Measurements from ENCODE around the gene KIAA1671.
A peak's percentile ranks its signal among the peaks of the same experiment; 100 is the strongest.

The KIAA1671 gene

DNA sequence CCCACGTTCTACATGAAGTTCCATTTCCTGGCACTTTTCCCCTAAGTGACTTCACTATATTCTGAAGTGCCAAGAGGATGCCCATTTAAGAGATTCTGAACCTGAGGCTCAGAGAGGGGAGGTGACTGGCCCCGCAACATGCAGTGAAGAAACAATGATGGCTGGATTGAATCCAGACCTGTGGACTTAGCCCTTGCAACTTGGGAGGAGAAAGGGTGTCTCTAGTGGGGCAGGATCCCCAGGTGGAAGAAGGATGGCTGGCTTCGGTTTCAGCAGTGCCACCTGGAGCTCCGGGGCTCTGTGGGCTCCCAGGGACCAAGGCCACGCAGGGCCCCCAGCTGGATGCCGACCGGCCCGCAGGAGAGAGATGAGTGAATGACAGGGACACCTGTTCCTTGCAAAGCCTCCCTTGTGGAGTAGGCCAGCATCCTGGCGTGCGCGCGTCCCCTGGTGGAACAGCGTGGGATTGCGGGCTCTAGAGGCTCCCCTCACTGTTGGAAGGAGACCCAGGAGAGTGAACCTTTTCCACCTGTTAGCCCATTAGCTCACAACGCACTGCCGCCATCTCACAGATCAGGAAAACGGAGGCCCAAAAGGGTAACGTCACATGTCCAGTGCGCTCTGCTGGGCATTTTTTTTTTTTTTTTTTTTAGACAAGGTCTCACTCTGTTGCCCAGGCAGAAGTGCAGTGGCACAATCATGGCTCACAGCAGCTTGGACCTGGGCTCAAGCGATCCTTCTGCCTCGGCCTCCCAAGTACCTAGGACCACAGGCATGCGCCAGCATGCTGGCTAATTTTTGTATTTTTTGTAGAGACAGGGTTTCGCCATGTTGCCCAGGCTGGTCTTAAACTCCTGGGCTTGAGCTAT is 104.7 kb downstream of the KIAA1671 start:
- POLR2A ChIA-PET = no interaction called here
- no peak for DNase-seq (ENCODE audit: low read depth, low spot score)

DNA sequence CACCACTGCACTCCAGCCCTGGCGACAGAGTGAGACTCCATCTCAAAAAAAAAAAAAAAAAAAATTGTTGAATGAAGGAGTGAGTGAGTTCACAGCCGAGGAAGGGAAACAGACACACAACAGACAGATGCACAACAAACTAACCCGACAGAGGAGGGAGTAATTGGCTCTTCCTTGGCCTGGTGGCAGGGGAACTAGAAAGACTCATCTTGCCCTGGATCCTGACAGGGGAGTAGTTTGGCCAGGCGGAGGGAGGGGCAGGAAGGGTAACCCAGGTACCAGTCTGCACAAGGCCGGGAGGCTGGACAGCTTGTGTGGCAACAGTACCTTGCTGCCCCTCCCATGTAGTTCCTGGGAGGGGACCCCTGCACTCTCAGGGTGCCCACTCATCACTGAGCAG is 106.9 kb downstream of the KIAA1671 start:
- no peak overlapping the region for H3K4me3 ChIP-seq (ENCODE audit: low read depth, low read length)
- ChIA-PET CTCF (interaction anchor here (0.9 kb wide), 2 partner anchors 108 to 291 kb away, joined by 3 read pairs; no protein-coding TSS in a partner anchor), POLR2A (no interaction called here)
- TF ChIP-seq, protein P1, sequence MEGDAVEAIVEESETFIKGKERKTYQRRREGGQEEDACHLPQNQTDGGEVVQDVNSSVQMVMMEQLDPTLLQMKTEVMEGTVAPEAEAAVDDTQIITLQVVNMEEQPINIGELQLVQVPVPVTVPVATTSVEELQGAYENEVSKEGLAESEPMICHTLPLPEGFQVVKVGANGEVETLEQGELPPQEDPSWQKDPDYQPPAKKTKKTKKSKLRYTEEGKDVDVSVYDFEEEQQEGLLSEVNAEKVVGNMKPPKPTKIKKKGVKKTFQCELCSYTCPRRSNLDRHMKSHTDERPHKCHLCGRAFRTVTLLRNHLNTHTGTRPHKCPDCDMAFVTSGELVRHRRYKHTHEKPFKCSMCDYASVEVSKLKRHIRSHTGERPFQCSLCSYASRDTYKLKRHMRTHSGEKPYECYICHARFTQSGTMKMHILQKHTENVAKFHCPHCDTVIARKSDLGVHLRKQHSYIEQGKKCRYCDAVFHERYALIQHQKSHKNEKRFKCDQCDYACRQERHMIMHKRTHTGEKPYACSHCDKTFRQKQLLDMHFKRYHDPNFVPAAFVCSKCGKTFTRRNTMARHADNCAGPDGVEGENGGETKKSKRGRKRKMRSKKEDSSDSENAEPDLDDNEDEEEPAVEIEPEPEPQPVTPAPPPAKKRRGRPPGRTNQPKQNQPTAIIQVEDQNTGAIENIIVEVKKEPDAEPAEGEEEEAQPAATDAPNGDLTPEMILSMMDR (IDR thresholded peaks at IDR 0.05; ENCODE audit: insufficient read depth, low read length, missing control alignments) = no peak
- DNase-seq (ENCODE audit: low read depth, low spot score) = no peak

More for the DNA sequence above, 104.7 kb downstream of the KIAA1671 start:
- TF ChIP-seq, protein P1 (IDR thresholded peaks at IDR 0.05; ENCODE audit: insufficient read depth, low read length, missing control alignments) = peak; percentile 87
- CTCF ChIA-PET = interaction anchor here (1.0 to 2.4 kb wide), 4 partner anchors 9 to 287 kb away, joined by 3 to 13 read pairs (median 6); no protein-coding TSS in a partner anchor
- H3K4me3 ChIP-seq (ENCODE audit: low read depth, low read length) = no peak overlapping the region

DNA sequence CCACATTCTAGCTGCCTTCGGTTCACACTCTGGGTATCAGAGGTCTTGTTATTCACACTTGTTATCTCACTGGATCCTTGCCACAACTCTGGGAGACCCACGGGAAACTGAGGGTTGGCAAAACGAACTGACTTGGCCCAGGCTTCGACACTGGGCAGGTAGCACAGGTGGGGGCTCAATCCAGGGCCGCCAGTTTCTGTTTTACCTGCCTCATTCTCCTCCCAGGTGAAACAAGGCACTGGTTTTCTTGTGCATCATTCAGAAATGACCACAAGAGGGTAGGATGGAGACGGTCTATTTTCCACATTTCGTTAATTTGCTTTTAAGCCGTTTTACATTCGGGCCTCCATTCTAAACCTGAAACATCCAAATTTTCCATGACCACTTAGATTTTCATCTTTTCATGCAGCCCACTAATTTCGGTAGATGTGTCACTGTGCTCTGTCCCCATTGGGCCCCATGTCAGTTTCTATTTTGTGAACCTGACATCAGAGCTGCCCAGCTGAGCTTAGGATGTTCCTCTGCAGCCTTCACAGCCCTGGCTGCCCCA is 108.1 kb downstream of the KIAA1671 start:
- ChIA-PET CTCF (interaction anchor here (0.9 kb wide), 1 partner anchor 292 kb away, joined by 3 read pairs; no protein-coding TSS in a partner anchor), POLR2A (no interaction called here)

DNA sequence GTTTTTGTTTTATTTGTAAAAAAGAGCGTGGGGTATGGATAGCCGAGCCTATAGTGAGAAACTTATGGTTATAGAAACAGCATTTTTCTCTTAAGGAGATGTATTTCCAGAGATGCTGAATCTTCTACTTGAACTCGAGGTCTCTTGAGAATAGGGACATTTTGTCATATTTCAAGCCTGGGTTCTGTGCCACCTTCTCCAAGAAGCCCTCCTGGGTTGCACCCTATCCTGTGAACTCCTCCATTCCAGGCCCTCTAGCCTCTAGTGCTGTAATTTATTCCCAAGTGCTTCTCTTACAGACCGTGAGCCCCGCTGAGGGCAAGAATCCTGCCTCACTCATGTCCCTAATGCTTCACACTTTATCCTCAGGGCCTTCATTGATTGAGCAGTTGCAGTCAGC is 108.6 kb downstream of the KIAA1671 start:
- H3K4me3 ChIP-seq (ENCODE audit: low read depth, low read length) = no peak overlapping the region
- POLR2A ChIA-PET = no interaction called here
- TF ChIP-seq, protein P1 (IDR thresholded peaks at IDR 0.05; ENCODE audit: insufficient read depth, low read length, missing control alignments) = no peak
- no peak for DNase-seq (ENCODE audit: low read depth, low spot score)
- CTCF ChIA-PET = interaction anchor here (0.9 kb wide), 1 partner anchor 12 kb away, joined by 3 read pairs; no protein-coding TSS in a partner anchor

More for the DNA sequence above, 108.1 kb downstream of the KIAA1671 start:
- TF ChIP-seq, protein P1 (IDR thresholded peaks at IDR 0.05; ENCODE audit: insufficient read depth, low read length, missing control alignments) = no peak
- no peak overlapping the region for H3K4me3 ChIP-seq (ENCODE audit: low read depth, low read length)
- no peak for DNase-seq (ENCODE audit: low read depth, low spot score)

DNA sequence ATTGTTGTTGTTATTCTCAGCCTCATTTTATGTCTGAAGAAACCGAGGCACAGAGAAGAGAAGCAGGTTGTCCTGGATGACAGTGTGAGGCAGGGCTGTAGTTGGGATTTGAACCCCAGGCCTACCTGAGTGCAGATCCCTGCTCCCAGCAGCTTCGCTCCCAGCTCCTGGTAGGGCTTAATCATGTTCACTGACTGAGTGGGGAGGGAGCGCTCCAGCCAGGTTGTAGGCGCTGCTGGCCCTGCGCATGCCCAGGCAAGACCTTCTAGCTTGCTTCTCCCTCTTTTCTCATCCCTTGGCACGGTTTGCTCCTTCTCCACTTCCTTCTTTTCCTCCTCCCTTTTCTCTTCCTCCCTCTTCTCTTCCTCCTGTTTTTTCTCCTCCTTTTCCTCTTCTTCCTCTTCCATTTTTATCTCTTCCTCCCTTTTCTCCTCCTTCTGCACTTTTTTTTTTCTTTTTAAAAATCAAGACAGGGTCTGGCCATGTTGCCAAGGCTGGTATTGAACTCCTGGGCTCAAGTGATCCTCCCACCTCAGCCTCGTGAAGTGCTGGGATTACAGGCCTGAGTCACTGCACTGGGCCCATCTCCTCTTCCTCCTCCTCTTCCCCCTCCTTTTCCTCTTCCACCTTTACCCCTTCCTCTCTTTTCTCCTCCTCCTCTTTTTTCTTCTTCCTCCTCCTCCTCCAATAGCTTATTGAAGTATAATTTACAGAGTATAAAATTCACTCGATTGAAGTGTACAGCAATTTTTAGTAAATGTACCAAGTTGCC is 109.3 kb downstream of the KIAA1671 start:
- DNase-seq (ENCODE audit: low read depth, low spot score) = no peak
- TF ChIP-seq, protein P1 (IDR thresholded peaks at IDR 0.05; ENCODE audit: insufficient read depth, low read length, missing control alignments) = no peak
- no peak overlapping the region for H3K4me3 ChIP-seq (ENCODE audit: low read depth, low read length)
- ChIA-PET CTCF (interaction anchor here (0.9 kb wide), 1 partner anchor 13 kb away, joined by 3 read pairs; no protein-coding TSS in a partner anchor), POLR2A (no interaction called here)
